NB4 (cell line): ENCODE data around the gene SNX9.

Source experiments
- DNase-seq: peaks from one replicate; pipeline ENCODE4 v3.0.0; 2010; ENCODE audit warnings: low read depth
- H3K4me3 ChIP-seq: one replicate; pipeline ENCODE4 v1.5.1; 2011; ENCODE audit warnings: mild to moderate bottlenecking, low read depth, low read length, moderate library complexity
- MYC ChIP-seq: IDR thresholded peaks from 2 replicates; pipeline ENCODE4 v1.6.1; 2011; ENCODE audit warnings: low read depth, low read length
- POLR2A ChIP-seq: IDR thresholded peaks from 2 replicates; pipeline ENCODE4 v1.6.1; 2011; ENCODE audit warnings: mild to moderate bottlenecking; ENCODE audit not compliant: insufficient read length; ENCODE audit errors: extremely low read depth
- TF ChIP-seq, protein P1 (sequence below): IDR thresholded peaks from 2 replicates; pipeline ENCODE4 v1.6.1; 2011; ENCODE audit warnings: low read depth, low read length
- TF ChIP-seq, protein P2 (sequence below): IDR thresholded peaks from one replicate; pipeline ENCODE4 v1.5.1; 2012; ENCODE audit warnings: low read depth, low read length

SNX9 gene

DNA sequence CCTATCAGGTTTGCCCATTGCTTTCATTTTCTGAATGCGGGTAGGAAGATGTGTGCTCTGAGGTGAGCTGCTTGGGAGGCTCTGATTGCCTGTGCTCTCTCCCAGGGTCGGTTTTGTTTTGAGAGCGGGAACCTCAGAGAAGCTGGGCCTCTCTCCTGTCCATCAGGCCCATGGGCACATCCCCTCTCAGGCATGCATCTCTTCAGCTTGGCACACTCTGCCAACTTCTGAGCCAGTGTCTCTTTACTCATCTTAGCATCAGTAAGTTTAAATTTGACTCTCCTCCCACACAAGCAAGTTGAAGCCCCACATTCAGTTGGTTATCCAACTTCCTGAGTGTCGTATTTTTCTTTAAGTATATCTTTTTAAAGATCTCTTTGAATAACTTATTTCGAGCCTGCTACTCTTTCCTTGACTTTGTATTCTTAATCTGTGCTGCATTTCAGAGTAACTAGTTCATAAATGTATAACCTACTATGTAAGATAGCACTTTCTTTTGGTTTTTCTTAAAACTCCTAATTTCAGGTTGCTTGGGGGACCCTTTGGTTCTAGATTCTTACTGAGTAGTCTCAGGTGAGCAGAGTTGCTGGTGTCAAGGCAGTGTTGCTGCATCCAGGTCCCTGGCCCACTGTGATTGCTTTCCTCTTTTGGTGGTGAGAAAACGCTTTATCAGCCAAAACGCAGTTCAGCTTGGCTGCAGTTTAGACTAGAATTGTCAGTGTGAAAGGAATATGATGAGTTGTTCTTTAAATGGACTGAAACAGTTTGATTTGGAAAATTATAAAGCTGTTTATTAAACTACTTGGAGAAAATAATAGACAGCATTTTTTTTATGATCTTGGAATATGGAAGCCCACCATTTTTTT, 54.8 kb downstream of the SNX9 start:
- no peak overlapping the region for H3K4me3 ChIP-seq
- no peak for DNase-seq
- no peak for TF ChIP-seq MYC
- TF ChIP-seq, protein P1, sequence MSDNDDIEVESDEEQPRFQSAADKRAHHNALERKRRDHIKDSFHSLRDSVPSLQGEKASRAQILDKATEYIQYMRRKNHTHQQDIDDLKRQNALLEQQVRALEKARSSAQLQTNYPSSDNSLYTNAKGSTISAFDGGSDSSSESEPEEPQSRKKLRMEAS = no peak
- no peak for TF ChIP-seq POLR2A
- TF ChIP-seq, protein P2, sequence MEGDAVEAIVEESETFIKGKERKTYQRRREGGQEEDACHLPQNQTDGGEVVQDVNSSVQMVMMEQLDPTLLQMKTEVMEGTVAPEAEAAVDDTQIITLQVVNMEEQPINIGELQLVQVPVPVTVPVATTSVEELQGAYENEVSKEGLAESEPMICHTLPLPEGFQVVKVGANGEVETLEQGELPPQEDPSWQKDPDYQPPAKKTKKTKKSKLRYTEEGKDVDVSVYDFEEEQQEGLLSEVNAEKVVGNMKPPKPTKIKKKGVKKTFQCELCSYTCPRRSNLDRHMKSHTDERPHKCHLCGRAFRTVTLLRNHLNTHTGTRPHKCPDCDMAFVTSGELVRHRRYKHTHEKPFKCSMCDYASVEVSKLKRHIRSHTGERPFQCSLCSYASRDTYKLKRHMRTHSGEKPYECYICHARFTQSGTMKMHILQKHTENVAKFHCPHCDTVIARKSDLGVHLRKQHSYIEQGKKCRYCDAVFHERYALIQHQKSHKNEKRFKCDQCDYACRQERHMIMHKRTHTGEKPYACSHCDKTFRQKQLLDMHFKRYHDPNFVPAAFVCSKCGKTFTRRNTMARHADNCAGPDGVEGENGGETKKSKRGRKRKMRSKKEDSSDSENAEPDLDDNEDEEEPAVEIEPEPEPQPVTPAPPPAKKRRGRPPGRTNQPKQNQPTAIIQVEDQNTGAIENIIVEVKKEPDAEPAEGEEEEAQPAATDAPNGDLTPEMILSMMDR = no peak

DNA sequence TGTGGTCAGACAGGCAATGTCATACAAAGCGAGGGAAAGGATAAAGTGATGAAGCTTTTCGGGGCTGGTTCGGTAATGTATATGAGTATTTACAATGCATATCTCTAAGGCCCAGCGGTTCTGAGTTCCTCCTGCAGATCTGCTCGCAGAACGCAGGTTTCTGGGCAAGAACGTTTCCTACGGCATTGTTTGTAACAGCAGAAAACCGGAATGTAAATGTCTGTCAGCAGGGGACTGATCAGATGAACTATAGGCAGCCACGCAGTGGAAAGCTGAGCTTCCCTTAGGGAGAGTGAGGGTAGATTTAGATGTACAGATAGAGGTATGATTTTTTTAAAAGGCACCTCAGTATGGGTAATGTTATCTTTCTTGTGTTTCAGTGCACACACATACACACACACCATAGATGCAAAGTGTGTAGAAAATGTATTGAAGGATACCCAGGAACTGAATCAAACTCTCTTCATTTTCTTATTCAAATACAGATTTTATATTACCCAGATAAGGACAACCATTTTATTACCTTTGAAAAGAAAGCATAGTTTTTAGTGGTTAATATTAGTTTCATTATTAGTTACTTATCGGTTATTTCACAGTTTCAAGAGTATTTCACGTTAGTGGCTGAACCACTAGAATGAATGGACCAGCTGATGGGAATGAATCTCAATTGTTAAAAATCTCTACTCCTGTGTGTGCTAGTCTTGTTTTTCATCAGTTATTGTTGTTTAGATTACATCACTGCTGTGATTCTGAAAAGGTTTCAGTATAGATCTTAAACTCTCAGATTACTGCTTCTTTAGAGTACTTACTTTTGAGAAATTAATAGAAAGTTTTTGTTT, 56.2 kb downstream of the SNX9 start:
- DNase-seq = no peak
- no peak overlapping the region for H3K4me3 ChIP-seq
- TF ChIP-seq, protein P1 = no peak
- no peak for TF ChIP-seq POLR2A
- no peak for TF ChIP-seq MYC
- TF ChIP-seq, protein P2 = no peak

DNA sequence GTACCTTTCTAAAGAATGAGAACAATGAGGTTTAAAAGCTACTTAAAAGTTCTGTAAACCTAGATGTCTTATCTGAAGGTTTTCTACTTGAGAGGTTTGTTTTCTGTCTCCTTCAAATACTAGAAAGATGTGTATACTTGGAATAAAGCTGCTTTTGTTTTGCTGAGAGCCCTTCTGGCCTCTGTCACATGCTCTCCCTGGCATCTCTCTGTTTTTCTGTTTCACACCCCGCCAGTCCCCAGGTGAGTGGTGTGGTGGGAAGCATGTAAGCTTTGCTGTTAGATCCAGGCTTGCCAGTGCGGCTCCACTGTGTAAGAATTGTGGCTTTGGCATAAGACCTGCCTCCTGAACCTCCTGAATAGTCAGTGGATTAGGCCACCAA, 56.8 kb downstream of the SNX9 start:
- no peak overlapping the region for H3K4me3 ChIP-seq
- no peak for DNase-seq

DNA sequence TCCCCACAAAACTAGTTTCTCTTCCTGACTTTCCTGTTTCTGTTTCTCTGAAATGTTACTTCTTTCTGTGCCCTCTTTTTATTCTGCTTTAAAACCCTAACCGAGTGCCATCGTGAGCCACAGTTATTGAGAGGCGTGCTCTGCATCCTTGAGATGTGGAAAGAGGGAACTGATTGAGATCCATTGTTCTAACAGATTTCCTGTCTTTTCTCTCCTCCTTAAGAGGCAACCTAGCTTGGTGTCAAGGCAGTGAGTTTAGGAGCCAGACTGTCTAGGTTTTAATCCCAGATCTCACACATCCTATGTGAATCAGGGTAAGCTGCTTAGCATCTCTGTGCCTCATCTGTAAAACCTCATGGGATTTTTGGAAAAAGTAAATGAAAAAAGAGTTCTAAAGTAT, 57.5 kb downstream of the SNX9 start:
- H3K4me3 ChIP-seq = no peak overlapping the region
- no peak for DNase-seq
- TF ChIP-seq POLR2A (no peak), MYC (no peak)
- TF ChIP-seq, protein P2 = no peak
- TF ChIP-seq, protein P1 = no peak

More for the DNA sequence above, 56.8 kb downstream of the SNX9 start:
- TF ChIP-seq, protein P1 = no peak
- TF ChIP-seq, protein P2 = no peak
- TF ChIP-seq MYC (no peak), POLR2A (no peak)

DNA sequence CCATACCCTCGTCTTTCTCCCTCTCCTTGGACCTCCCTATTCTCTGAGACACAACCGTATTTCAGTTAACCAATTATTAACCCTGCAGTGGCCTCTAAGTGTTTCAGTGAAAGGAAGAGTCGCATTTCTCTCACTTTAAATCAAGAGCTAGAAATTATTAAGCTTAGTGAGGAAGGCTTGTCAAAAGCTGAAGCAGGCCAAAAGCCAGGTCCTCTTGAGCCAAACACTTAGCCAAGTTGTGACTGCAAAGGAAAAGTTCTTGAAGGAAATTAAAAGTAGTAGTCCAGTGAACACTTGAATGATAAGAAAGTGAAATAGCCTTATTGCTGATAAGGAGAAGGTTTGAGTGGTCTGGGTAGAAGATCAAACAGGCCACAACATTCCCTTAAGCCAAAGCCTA, 58.3 kb downstream of the SNX9 start:
- DNase-seq = no peak
- TF ChIP-seq MYC (no peak), POLR2A (no peak)
- TF ChIP-seq, protein P1 = no peak
- TF ChIP-seq, protein P2 = no peak
- no peak overlapping the region for H3K4me3 ChIP-seq
